GM18519 (cell line): ENCODE measurements around the gene ZNF362.
"Not testable (repeated sequence)": the region's sequence is repeated elsewhere in the genome, so short reads cannot be mapped to it uniquely, and the experiment has no call there.

Experiments
- ATAC-seq: cut with Tn5 transposase; IDR thresholded peaks from one replicate; pipeline ENCODE4 v1.9.1; 2021; ENCODE audit warnings: mild to moderate bottlenecking, moderate library complexity; ENCODE audit not compliant: unreplicated experiment, low FRiP score

ZNF362 gene

DNA sequence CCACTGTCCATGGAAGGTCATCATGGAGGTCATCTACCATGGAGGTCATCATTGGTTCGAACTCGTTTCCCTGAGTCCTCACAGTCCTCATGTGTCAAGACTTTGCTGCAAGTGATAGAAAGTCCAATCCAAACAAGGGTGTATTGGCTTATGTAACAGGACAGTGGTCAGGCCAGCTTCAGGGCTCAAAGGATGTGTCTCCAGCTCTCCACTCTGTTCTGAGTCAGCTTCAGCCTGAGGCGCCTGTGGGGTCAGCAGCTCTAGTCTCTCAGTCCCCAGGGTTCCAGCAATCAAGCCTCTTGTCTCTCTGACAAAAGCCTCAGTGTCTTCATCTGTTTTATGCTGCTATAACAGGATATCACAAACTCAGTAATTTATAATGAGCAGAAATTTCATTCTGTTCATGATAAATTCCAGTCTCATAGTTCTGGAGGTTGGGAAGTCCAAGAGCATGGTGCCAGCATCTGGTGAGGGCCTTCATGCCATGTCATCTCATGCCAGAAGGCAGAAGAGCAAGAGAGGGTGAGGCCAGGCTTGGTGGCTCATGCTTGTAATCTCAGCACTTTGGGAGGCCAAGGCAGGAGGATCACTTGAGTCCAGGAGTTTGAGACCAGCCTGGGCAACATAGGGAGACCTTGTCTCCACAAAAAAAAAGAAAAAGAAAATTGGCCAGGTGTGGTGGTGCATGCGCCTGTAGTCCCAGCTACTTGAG is 45.1 kb downstream of the ZNF362 start:
- no peak for ATAC-seq

- ATAC-seq: no peak
Observed at GRCh38 chr1:33302325-33302724, 46.0 kb downstream of the ZNF362 start.

DNA sequence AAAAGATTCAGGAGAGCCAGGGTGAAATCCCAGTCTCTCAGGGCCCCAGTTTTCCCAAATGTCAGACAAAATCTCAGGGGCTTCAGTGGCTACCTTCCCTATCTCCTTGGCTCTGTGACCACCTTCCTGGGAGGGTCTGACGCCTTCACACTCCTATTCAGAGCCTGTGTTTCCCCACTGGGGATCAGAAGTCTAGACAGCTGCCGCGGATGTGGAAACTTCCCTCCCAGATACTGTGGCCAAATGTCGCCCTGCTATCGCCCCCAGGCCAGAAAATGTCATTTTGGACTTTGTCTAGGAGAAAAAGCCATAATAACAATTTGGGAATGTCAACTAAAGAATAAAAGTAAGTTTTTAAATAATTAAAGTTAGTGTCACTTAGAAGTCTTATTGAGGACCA is 48.7 kb downstream of the ZNF362 start:
- ATAC-seq: no peak

DNA sequence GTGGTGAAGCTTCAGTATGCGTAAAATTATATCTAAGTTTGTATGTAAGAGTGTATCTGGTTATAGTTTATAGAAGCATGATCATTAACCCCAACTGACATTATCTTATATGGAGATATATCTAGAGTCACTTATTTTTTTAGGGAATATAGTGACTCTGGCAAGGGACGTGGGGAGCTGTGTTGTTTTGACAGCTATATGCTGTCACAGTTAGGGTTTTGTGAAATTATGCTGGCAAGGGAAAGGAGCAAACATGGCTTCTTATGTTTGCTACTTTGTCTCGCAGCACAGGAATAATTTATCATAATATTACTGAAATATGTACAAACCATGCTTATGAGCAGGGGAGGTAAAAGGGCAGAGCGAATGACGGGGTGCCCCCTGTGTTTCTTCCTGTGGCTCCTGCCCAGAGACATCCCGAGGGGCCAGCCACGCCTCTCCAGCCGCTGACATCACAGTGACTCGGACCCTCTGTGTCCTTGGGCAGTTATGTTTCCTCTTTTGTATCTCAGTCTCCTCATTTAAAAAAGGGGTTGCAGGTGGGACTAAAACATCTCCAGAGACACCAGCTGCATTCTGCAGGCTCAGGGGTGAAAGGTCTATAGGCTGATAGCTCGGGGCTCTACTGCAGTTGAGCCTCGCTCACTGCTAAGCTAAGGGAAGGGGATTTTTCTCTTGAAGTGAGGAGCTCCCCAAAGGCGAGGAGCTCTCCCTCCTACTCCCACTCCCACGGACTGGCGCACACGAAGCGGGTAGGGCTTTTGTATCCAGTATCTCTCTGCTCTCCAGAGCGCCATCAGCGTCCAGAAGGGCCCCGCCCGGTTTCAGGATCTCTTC is 49.7 kb downstream of the ZNF362 start:
- ATAC-seq: no peak

GRCh38 chr1:33306653-33307493 is 50.6 kb downstream of the ZNF362 start:
- ATAC-seq: no peak

DNA sequence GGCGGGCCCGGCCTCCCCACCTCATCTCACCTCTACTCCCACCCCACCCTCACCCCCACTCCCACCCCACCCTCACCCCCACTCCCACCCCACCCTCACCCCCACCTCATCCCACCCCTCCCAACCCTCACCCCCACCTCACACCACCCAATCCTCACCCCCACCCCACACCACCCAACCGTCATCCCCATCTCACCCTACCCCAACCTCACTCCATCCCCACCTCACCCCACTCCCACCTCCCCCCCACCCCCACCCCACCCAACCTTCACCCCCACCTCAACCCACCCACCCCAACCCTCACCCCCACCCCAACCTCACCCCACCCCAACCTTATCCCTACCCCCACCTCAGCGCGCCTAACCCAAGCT is 51.2 kb downstream of the ZNF362 start:
- ATAC-seq: no peak

- not testable (repeated sequence) for ATAC-seq
Observed at GRCh38 chr1:33309351-33309750, 53.1 kb downstream of the ZNF362 start.

- no peak for ATAC-seq
Observed at GRCh38 chr1:33310702-33311101, 54.4 kb downstream of the ZNF362 start.

GRCh38 chr1:33311706-33312412 is 55.6 kb downstream of the ZNF362 start:
- no peak for ATAC-seq

- no peak for ATAC-seq
Observed at GRCh38 chr1:33312413-33312749, 56.1 kb downstream of the ZNF362 start.

GRCh38 chr1:33314416-33314815 is 58.1 kb downstream of the ZNF362 start:
- no peak for ATAC-seq

- ATAC-seq: no peak
Observed at GRCh38 chr1:33316601-33317000, 60.3 kb downstream of the ZNF362 start.

- ATAC-seq: no peak
Observed at GRCh38 chr1:33317354-33317753, 61.1 kb downstream of the ZNF362 start.

DNA sequence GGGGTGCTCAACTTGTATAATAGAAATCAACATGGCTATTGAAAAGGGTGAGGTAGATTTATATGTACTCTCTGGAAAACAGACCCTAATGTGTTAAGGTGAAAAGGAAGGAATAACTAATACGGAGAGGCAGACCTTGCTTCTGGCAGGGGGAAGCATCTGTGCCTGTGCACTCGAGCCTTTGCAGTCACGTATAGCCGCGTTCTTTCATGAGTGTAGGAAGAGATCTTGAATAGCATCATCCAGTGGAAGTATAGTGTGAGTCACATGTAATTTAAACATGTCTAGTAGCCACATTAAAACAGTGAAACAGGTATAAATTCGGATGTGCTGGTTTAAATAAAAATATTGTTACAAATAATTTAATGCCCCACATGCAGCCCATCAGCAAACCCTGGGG is 61.7 kb downstream of the ZNF362 start:
- ATAC-seq: no peak

DNA sequence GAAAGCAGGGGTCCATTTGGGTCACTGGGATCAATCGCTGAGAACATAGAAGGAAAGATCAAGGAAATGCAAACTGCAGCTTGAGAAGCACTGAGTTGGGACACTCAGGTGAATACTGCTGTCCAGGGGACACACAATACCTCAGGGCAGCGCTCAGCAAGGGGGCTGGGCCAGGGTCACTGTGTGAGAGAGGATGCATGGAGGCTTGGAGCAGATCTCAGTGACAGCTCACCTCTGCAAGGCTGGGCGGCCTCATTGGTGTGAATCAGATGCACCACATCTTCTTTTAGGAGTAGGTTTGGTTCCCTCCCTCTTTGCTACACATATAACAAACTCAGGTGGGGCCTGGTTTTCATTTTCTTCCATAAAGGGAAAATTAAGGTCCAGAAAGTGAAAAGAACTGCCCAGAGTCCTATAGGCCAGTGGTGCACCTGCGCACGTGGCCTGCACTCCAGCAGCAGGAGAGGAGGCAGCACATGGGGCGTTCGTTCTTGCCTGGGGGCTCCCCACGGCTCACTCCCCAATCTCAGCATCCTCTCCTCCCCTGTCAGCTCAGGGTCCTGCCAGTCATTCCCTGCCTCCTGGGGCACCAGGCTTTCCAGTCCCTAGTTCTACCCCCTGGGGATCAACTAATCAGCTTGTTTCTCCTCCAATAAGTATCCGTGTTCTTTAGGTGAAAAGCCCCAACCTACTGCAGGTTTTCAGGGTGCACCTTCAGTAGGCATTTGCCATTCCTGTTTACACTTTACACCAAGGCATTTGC is 63.1 kb downstream of the ZNF362 start:
- no peak for ATAC-seq

- ATAC-seq: no peak
Observed at GRCh38 chr1:33319949-33320618, 63.8 kb downstream of the ZNF362 start.

DNA sequence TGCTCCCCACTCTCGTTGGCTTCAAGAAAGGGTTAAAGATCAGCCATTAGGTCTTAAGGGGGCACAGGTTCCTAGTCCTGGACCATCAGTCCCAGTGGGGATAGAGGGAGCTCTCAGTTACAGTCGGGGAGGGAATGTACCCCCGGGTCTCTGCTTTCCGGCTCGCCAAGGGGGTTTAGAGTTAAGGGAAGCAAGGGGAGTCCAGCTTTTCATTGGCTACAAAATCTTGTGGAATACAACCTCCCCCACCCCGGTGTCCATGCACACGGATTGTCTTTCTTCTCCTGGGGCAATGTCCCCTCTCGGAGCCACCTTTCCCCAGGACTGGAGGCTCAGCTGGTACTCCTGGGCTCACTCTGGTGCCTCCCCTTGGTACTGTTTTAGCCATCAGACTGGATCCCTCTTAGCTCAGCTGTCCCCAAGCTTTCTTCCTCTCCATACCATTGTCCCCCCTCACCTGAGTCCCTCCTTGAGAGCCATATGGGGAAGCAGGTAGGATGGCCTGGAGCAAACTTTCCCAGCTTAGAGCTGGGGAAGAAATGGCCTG is 64.4 kb downstream of the ZNF362 start, which contains the start of gene A3GALT2:
A3GALT2 (minus strand) TSS at position 480 of the 547 bp plus-strand sequence; CDS start at position 480, 0 bp downstream.
- ATAC-seq: no peak

DNA sequence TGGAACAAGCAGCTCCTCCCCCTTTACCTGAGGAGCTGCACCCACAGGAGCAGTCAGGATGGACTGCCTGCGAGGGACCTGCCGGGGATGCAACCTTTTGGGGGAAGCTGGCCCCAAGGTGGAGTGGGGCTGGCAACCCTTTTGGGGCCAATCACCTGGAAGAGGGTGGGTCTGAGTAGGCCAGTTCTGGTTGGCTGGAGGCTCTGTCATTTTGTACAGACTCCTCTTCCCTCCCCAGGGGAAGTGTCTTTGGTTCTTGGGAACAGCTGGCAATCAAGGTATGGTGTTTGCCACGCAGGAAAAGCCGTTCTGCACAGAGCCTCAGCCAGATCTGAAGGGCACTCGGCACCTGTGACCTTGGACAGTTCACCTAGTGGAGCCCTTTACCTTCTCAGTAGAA is 64.9 kb downstream of the ZNF362 start:
- no peak for ATAC-seq

DNA sequence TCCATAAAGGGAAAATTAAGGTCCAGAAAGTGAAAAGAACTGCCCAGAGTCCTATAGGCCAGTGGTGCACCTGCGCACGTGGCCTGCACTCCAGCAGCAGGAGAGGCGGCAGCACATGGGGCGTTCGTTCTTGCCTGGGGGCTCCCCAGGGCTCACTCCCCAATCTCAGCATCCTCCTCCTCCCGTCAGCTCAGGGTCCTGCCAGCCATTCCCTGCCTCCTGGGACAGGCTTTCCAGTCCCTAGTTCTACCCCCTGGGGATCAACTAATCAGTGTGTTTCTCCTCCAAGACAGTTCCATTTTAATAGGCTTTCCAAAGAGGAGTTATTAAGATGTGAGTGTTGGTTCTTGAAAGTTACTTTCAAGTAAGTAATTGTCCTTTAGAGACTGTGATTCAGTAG is 65.8 kb downstream of the ZNF362 start:
- ATAC-seq: no peak
